ENCODE results near the gene GPR152. TPM values are rescaled to one million over a fixed set of nuclear protein-coding genes. Genes with fewer than 3 reads are reported as not detected.
"Not testable (repeated sequence)": the region's sequence is repeated elsewhere in the genome, so short reads cannot be mapped to it uniquely, and the experiment has no call there.

Gene GPR152
- total and polyA plus RNA-seq, 2 experiments from 2014 or later, result not detected

DNA sequence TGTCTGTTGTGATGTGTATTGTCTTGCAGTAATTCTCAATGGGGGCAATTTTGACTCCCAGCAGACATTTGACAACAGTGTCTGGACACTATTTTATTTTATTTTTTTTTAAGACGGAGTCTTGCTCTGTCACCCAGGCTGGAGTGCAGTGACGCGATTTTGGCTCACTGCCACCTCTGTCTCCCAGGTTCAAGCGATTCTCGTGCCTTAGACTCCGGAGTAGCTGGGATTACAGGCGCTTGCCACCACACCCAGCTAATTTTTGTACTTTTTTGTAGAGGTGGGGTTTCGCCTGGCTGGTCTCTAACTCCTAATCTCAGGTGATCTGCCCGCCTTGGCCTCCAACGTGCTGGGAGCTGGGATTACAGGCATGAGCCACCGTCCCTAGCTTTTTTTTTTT is 22.8 kb downstream of the GPR152 start:
- WGBS, 2 experiments (ENCODE audit: low coverage in 1 of 2, low lambda C conversion rate in 2 of 2, missing lambda C conversion rate in 2 of 2), result 77 to 80% methylated on average over 11 of the region's 11 CpGs
- H2AFZ ChIP-seq, result no peak overlapping the region
- peaks cover 7% of the 10 kb centered on the region for H3K4me1 ChIP-seq (ENCODE audit: insufficient read depth)
- H3F3A ChIP-seq (ENCODE audit: insufficient read depth), result no peaks in the 10 kb centered on the region
- H3K36me3 ChIP-seq (ENCODE audit: low read depth), result no peaks in the 10 kb centered on the region
- no peak overlapping the region for H3K4me3 ChIP-seq
- TF ChIP-seq EZH2 (IDR thresholded peaks at IDR 0.05; ENCODE audit: insufficient read depth, poor library complexity, severe bottlenecking) (no peak), EZH2phosphoT487 (IDR thresholded peaks at IDR 0.05; ENCODE audit: insufficient read depth, low read depth) (no peak)
- H3K4me2 ChIP-seq (ENCODE audit: unreplicated experiment), result peak overlapping the region; percentile 96
- no peaks in the 10 kb centered on the region for H3K9me2 ChIP-seq (ENCODE audit: insufficient read depth)
- H3K27me3 ChIP-seq (replicated peaks; ENCODE audit: insufficient read depth), result no peaks in the 10 kb centered on the region
- H3K79me2 ChIP-seq (ENCODE audit: insufficient read depth), result peaks cover 30% of the 10 kb centered on the region
- in situ Hi-C loops (cut with MboI), result no loop called here
- H3K9me3 ChIP-seq (ENCODE audit: low read depth), result no peaks in the 10 kb centered on the region
- no peak for DNase-seq
- H3K27ac ChIP-seq, result no peak overlapping the region
- peak overlapping the region; percentile 91 for H3K9ac ChIP-seq
- H4K20me1 ChIP-seq (ENCODE audit: insufficient read depth), result no peaks in the 10 kb centered on the region

DNA sequence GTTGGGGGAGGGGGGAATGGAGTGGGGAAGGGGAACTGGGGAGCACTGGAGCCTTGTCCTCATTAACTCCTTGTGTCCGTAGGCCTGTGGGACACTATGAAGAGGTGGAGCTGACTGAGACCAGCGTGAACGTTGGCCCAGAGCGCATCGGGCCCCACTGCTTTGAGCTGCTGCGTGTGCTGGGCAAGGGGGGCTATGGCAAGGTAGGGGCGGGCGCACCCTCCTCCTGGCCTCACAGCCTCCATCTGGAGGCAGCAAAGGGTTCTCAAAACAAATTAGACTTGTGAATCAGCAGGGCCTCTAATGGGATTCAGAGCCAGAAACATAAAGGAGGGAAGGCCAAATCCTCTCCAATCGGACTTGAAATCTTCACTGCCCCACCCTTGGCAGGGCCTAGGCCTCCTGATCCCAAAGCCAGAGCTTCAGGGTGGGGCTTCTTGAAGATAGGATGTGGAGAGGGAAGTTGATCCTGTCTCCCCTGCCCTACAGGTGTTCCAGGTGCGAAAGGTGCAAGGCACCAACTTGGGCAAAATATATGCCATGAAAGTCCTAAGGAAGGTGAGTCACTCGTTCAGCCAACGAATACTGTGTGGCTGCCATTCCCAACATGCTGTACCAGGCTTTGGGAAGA is 23.4 kb downstream of the GPR152 start:
- WGBS, 2 experiments (ENCODE audit: low coverage in 1 of 2, low lambda C conversion rate in 2 of 2, missing lambda C conversion rate in 2 of 2), result 43 to 54% methylated on average over 8 to 12 of the region's 12 CpGs
- Histone ChIP-seq H3K9ac (peak overlapping the region; percentile 91), H3K4me3 (peak overlapping the region; percentile 98), H3K9me2 (ENCODE audit: insufficient read depth) (no peaks in the 10 kb centered on the region), H4K20me1 (ENCODE audit: insufficient read depth) (no peaks in the 10 kb centered on the region), H3K4me1 (ENCODE audit: insufficient read depth) (peaks cover 7% of the 10 kb centered on the region), H3F3A (ENCODE audit: insufficient read depth) (no peaks in the 10 kb centered on the region), H3K27ac (peak overlapping the region; percentile 55), H3K27me3 (replicated peaks; ENCODE audit: insufficient read depth) (no peaks in the 10 kb centered on the region), H3K79me2 (ENCODE audit: insufficient read depth) (peaks cover 30% of the 10 kb centered on the region), H3K36me3 (ENCODE audit: low read depth) (no peaks in the 10 kb centered on the region), H3K4me2 (ENCODE audit: unreplicated experiment) (peak overlapping the region; percentile 96), H2AFZ (peak overlapping the region; percentile 99; the same call in 1 of the 2 replicates), H3K9me3 (ENCODE audit: low read depth) (no peaks in the 10 kb centered on the region)
- in situ Hi-C loops (cut with MboI), result no loop called here
- TF ChIP-seq EZH2 (IDR thresholded peaks at IDR 0.05; ENCODE audit: insufficient read depth, poor library complexity, severe bottlenecking) (no peak), EZH2phosphoT487 (IDR thresholded peaks at IDR 0.05; ENCODE audit: insufficient read depth, low read depth) (no peak)
- DNase-seq, result peak; percentile 43

DNA sequence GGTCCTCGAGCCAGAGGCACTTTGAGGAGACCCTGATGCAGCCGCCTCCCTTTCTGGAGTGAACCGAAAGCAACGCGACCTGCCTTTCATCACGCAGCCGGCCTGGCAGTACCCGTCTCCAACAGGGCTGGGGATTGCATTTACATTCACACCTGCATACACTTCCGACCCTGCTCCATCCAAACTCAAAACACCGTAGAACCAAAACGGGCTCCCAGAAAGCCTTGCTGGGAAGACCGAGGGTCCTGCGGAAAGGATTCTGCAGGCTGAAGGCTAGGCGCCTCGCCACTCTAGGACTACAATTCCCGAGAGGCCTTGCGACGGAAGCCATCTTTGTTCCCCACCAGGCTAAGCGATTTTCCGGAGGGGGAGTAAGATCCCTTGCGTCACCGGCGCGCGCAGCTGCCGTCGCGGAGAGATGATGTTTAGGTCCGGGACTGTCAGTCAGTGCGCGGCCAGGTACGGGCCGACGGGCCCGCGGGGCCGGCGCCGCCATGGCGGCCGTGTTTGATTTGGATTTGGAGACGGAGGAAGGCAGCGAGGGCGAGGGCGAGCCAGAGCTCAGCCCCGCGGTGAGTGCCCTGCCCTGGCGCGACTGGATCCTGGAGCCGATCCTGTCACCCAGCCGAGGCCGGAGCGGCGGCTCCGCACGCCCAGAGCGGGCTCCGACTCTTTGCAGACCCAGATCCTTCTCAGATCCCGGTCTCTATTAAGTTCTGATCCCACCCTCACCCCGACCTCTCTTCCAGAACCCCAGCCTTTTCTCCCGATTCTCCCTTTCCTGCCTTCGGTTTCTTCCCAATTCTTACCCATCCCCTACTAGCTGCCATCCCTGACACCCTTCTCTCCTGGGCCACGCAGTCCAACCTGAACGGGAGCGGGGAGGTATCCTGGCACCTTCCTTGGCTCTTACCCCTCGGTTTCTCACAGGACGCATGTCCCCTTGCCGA is 24.2 kb downstream of the GPR152 start, which contains the start of gene RPS6KB2:
Gene RPS6KB2, plus strand, starts transcription at position 443 of the 950 bp plus-strand sequence. Its CDS starts 52 bp downstream, at position 495.
- H3K79me2 ChIP-seq (ENCODE audit: insufficient read depth), result peaks cover 30% of the 10 kb centered on the region
- TF ChIP-seq EZH2 (IDR thresholded peaks at IDR 0.05; ENCODE audit: insufficient read depth, poor library complexity, severe bottlenecking), result no peak
- TF ChIP-seq EZH2phosphoT487 (IDR thresholded peaks at IDR 0.05; ENCODE audit: insufficient read depth, low read depth), result no peak
- no peaks in the 10 kb centered on the region for H3K9me2 ChIP-seq (ENCODE audit: insufficient read depth)
- in situ Hi-C loops (cut with MboI), result no loop called here
- peak within 1 kb of the TSS; percentile 98 for H3K4me3 ChIP-seq
- H3K27me3 ChIP-seq (replicated peaks; ENCODE audit: insufficient read depth), result no peaks in the 10 kb centered on the region
- no peaks in the 10 kb centered on the region for H3K9me3 ChIP-seq (ENCODE audit: low read depth)
- no peaks in the 10 kb centered on the region for H4K20me1 ChIP-seq (ENCODE audit: insufficient read depth)
- H3K4me2 ChIP-seq (ENCODE audit: unreplicated experiment), result peak within 1 kb of the TSS; percentile 96
- peaks cover 7% of the 10 kb centered on the region for H3K4me1 ChIP-seq (ENCODE audit: insufficient read depth)
- peak; percentile 98 for DNase-seq
- no peaks in the 10 kb centered on the region for H3F3A ChIP-seq (ENCODE audit: insufficient read depth)
- H3K9ac ChIP-seq, result peak within 1 kb of the TSS; percentile 91
- H3K27ac ChIP-seq, result peak within 1 kb of the TSS; percentile 55
- H2AFZ ChIP-seq, result peak within 1 kb of the TSS; percentile 99
- 1 to 2% methylated on average over 64 of the region's 68 CpGs for WGBS, 2 experiments (ENCODE audit: low coverage in 1 of 2, low lambda C conversion rate in 2 of 2, missing lambda C conversion rate in 2 of 2)
- no peaks in the 10 kb centered on the region for H3K36me3 ChIP-seq (ENCODE audit: low read depth)

DNA sequence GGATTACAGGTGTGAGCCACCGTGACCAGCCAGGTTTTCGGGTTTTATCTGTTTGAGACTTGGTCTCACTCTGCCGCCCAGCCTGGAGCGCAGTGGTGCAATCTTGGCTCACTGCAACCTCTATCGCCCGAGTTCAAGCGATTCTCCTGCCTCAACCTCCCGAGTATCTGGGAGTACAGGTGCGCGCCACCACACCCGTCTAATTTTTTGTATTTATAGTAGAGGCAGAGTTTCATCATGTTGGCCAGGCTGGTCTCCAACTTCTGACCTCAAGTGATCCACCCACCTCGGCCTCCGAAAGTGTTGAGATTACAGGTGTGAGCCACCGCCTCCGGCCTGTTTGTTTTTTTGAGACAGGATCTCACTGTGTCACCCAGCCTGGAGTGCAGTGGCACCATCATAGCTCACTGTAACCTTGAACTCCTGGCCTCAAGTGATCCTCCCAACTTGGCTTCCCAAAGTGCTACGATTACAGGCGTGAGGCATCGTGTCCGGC is 25.1 kb downstream of the GPR152 start:
- in situ Hi-C loops (cut with MboI); H3K4me1 ChIP-seq (ENCODE audit: insufficient read depth): not testable (repeated sequence)

More for the DNA sequence above, 25.1 kb downstream of the GPR152 start:
- H3K9me3 ChIP-seq (ENCODE audit: low read depth); H3F3A ChIP-seq (ENCODE audit: insufficient read depth); H3K36me3 ChIP-seq (ENCODE audit: low read depth); H3K9me2 ChIP-seq (ENCODE audit: insufficient read depth); H3K27me3 ChIP-seq (replicated peaks; ENCODE audit: insufficient read depth); DNase-seq; H4K20me1 ChIP-seq (ENCODE audit: insufficient read depth): not testable (repeated sequence)
- Histone ChIP-seq H2AFZ (peak overlapping the region; percentile 99), H3K79me2 (ENCODE audit: insufficient read depth) (peaks cover 30% of the 10 kb centered on the region), H3K4me3 (peak overlapping the region; percentile 98), H3K4me2 (ENCODE audit: unreplicated experiment) (peak overlapping the region; percentile 96), H3K27ac (peak overlapping the region; percentile 50), H3K9ac (peak overlapping the region; percentile 91)
- WGBS, 2 experiments (ENCODE audit: low coverage in 1 of 2, low lambda C conversion rate in 2 of 2, missing lambda C conversion rate in 2 of 2), result 77 to 79% methylated on average over 19 of the region's 19 CpGs
